KBM-7 (cell line): ENCODE results near the gene DDIT4L.
"Not testable (repeated sequence)": the region's sequence is repeated elsewhere in the genome, so short reads cannot be mapped to it uniquely, and the experiment has no call there.

Source experiments
- DNase-seq: peaks from one replicate; pipeline ENCODE4 v3.0.0-alpha.2; 2015
- in situ Hi-C: fragments of 300-500 bp; cut with MboI; formaldehyde crosslinking; loops from 2 replicates; pipeline ENCODE4 v1.14.3; 2020; ENCODE audit warnings: low sequenced_read_pairs, low pct_unique_long_range_greater_than_20kb, mixed read lengths

DDIT4L gene

DNA sequence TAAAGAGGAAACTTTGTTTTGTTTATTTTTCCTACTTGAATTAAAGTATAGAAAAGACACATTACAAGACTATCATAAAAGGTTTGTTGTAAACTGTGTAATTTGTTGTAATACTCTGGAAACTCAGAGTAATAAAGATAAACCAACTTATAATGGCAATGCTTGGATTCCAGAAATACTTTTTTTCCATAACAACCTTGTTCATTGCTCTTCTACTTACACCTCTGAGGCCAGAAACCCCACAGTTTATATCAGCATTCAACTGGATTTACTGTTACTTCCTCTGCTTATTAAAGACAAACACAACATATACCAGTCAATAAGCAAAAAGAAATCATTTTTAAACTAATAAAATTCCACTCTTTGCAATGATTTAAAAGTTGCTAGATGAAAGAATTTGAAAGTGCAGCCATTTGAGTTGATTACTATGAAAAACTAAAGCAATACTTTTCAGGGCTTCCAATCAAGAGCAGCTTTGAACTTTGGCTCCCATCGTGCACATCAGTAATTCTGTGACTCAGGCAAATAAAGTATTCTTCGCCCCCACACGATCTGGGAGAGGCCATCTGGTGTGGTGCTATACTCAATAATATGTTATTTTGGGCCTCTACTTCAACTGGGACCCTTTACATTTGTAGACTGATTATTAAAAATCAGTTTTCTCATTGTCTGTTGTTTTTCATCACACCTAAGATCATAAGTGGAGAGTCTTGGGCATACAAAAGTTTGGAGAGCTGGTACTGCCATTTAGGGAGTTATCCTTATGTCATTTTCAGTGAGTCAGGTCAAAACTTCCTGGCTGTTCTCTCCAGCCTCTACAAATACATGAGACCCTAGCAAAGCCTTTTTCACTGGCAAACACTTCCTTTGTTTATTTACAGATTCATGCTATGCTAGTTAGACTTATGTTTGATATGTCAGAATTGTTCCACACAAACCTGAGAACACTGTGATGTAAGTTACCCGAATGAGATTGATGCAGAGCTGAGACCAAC lies 20.5 kb downstream of the DDIT4L start:
- in situ Hi-C loops = no loop called here
- DNase-seq = no peak

DNA sequence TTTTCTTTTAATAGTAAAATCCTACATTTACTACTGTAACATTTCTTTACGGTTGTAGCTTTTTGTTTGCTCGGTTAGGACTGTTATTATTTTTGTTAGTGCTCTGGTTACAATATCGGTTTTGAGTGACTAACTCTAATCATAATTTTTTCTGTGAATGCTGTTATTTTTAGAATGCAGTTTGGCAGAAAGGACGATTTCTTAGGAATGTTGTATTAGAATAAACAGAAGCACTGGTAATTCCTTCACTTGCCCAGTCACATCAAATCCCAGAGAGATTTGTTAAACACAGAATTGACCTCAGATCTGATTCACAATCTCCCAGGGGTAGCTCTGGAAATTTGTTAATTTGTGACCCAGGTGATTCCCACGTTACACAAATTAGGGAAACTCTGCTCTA lies 21.7 kb downstream of the DDIT4L start:
- in situ Hi-C loops = no loop called here
- no peak for DNase-seq

DNA sequence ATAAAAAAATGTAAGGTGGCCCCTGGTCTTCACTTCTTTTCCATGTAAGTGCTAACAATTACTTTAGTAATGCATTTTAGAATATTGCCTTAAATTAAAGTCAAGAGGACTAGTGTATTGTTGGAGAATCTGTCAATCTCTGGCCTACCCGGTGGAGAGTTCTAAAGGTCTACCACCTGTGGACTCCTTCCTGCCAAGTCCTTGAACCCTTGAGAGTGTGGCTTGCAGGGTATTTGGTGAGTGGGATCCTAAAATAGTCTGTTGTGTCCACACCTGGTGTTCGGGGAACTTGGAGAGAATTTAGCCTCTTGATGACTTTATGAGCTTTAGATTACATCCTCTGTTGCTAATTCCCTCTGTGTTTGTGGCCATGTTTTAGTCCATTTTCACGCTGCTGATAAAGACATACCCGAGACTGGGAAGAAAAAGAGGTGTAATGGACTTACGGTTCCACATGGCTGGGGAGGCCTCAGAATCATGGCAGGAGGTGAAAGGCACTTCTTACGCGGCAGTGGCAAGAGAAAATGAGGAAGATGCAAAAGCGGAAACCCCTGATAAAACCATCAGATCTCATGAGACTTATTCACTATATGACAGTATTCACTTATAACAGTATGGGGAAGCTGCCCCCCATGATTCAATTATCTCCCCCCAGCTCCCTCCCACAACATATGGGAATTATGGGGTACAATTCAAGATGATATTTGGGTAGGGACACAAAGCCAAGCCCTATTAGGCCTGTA lies 23.8 kb downstream of the DDIT4L start:
- in situ Hi-C loops = no loop called here
- no peak for DNase-seq

DNA sequence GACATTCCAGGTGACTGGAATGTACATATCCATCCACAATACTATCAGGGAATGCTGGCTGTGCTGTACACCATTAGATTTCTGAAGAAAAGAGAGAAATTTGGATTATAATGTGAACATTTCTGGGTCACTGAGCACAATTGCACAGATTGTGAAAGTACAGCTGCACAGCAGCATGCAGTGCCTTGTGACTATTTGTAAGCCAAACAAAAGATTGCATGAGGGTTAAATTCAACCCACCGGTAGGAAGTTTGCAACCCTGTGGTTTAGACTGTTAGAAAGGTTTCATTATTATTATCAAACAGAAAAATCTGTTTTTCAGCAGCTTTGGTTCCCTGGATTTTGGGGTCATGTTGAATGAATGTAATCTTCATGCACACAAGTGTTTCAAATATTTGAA lies 24.5 kb downstream of the DDIT4L start:
- no peak for DNase-seq
- in situ Hi-C loops = no loop called here

DNA sequence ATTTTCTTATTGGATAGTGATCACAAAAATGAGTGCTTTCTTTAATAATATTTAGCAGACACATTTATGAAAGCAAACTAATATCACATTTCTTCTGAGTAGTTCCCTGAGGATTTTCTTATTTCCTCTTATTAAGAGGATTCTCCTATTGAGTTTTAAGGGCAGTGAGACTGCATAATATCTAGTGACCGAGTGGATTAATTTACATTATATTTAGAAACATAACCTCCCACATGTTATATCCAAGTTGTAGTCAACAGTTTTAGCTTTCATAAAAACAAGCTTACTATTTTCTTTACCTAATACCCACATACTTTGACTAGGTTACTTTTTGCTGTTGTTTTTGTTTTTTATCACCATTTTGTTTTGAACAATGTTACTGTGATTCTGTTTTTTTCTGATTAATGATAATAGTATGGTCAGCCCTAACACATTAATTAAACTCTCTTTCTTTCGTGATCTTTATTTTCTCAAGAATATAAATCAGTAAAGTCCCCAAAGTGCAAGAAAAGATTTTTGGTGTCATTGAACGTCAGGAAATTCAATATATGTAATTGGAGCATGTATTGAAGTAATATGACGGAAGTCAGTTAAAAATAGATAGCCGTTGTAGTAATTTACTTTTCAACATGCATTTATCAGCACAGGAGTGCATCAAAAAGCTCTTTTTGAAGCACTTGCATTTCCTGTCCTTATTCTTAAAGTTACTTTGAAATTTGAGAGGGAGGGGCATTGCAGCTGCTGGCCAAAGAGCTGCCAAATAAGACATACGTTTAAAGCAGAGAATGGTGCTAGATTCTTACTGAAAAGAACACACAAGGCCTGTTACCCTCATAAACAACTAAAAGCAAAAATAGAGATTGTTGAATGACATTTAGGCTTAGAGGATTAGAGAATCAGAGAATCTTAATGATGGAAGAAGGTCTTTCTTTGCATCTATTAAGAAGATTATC lies 25.2 kb downstream of the DDIT4L start:
- DNase-seq = no peak
- in situ Hi-C loops = no loop called here

DNA sequence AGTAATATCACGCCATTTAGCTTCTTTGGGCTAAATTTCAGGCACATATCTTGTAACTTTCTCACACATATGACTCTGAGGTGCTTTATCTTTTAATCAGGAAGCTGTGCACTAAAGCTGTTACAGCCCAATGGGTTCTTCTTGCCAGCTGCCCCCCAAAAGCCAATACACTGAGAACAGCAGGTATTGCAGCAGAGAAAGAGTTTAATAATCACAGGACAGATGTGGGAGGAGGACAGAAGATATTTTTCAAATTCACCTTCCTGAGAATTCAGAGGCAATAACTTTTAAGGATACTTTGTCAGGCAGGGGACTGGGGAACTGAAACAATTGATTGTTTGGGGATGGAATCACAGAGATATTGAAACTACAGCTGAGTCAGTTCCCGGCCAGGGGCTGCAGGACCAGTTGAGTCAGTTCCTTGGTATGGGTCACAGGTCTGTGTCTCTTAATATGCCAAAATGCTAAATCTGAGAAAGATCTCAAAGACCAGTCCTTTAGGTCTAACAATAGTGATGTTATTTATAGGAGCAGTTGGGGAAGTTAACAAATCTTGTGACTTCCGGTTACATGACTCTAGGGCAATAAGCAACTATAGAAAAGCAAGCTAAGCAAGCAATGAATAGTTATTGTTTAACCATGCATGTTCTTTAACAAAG lies 28.1 kb downstream of the DDIT4L start:
- in situ Hi-C loops = no loop called here
- peak; percentile 1 for DNase-seq

DNA sequence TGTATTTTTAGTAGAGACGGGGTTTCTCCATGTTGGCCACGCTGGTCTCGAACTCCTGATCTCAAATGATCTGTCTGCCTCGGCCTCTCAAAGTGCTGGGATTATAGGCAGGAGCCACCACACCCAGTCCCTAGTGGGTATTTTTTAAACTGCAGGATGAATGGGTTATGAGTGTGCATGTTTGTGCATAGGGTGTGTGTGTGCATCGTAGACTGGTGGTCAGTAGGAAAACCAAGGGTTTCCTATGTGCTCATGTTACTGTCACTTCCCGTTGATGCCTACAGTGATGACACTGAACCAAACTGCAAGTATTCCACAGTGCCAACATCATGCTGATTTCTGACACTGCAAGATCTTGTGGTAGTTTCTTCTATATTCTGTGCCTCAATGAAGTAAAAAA lies 41.1 kb downstream of the DDIT4L start:
- DNase-seq = no peak
- in situ Hi-C loops = no loop called here

DNA sequence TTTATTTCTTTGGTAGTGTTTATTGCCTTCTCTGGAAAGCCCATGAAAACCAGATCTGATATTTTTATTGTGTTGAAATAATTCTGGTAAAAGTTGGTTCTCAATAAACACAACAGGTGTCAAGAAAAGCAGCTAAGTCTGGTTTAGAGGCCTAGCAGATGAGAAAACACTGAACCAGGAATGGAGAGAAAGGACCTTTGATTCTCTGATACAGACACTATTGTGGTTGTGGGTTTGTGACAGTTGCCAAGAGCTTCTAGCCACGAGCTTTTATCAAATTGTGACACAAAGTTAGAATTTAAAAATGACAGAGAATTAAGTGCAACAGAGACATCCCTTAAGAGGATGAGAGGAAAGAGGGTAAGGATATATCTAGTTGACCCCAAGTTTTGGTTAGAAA lies 42.6 kb downstream of the DDIT4L start:
- DNase-seq = no peak
- in situ Hi-C loops = no loop called here

DNA sequence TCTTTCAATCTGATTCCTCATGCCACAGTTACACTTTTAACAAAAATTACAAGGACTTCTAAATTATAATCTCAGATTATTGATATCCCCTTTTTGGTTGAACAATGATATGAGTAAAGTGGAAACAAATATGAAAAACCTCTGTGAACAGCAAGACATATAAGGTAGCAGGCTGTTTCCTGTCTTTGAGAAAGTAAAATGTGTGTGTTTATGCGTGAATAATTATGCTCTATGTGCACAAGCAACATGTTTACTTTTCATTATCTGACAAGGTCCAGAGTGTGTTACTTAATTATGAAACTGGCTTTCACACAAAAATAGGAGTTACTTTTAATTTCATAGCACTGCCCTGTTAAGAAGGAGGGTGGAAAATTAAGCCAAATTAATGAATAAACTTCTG lies 43.1 kb downstream of the DDIT4L start:
- in situ Hi-C loops = no loop called here
- no peak for DNase-seq

DNA sequence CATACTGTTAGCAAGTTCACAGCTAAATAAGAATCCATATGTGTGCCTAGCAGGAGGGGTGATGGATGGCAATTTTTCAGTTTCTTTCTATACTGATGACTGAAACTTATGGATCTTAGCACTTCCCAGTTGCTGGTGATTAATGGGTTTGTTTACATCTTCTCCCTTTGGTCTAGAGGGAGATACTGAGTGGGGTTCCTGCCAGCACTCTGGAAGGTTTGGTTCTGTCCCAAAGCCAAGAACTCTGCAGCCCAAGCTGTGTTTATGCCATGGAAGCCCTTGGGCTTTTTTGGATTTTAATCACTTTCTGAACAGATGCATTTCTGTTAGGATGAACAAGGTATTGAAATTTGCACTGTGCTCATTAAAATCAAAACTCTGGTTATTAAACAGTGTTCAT lies 43.5 kb downstream of the DDIT4L start:
- in situ Hi-C loops = no loop called here
- no peak for DNase-seq

DNA sequence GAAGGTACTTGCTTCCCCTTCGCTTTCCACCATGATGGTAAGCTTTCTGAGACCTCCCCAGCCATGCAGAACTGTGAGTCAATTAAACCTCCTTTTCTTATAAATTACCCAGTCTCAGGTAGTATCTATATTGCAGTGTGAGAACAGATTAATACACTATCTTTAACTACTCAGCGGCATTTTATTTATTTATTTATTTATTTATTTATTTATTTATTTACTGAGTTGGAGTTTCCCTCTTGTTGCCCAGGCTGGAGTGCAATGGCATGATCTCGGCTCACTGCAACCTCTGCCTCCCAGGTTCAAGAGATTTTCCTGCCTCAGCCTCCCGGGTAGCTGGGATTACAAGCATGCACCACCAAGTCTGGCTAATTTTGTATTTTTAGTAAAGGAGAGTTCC lies 52.9 kb downstream of the DDIT4L start:
- in situ Hi-C loops, DNase-seq: not testable (repeated sequence)
